ENCODE data around the gene CDK11B.

- TF ChIP-seq CTCF (IDR thresholded peaks at IDR 0.05) (no peak), POLR2A (IDR thresholded peaks at IDR 0.05) (no peak)
Observed at GRCh38 chr1:1610796-1611195, 48.0 kb downstream of the CDK11B start.
